Tibial artery (tissue), 4 donors: Measurements from ENCODE around the gene PCIF1.

ENCODE experiments used
- DNase-seq, 2 donors: peaks; one replicate each; pipeline ENCODE4 v3.0.0-alpha.2; 2019
- H3K27ac ChIP-seq, 2 donors: fragments of 200-600 bp; sonication (generic) in 1 of 2; 1 replicate in 1 of 2; 2 replicates in 1 of 2; pipeline ENCODE4 v1.5.1; 2018 to 2019; ENCODE audit warnings: mild to moderate bottlenecking in 1 of 2
- H3K27me3 ChIP-seq, 2 donors: fragments of 200-600 bp; sonication (generic) in 1 of 2; one replicate each; pipeline versions ENCODE4 v1.5.1 to v1.6.0; 2016 to 2019
- H3K36me3 ChIP-seq, 3 donors: fragments of 200-600 bp; sonication (generic) in 2 of 3; one replicate each; pipeline ENCODE4 v1.5.1; 2016 to 2019; ENCODE audit warnings: mild to moderate bottlenecking in 2 of 3
- H3K4me1 ChIP-seq, 4 donors: fragments of 200-600 bp; sonication (generic) in 2 of 4; 1 replicate in 3 of 4; 2 replicates in 1 of 4; pipeline ENCODE4 v1.5.1; 2016 to 2019
- H3K4me3 ChIP-seq, 2 donors: fragments of 200-600 bp; sonication (generic) in 1 of 2; 1 replicate in 1 of 2; 2 replicates in 1 of 2; pipeline ENCODE4 v1.5.1; 2018 to 2019; ENCODE audit warnings: mild to moderate bottlenecking in 2 of 2
- H3K9me3 ChIP-seq, 3 donors: fragments of 200-600 bp; sonication (generic) in 1 of 3; one replicate each; pipeline ENCODE4 v1.5.1; 2016 to 2019
- intact Hi-C: fragments of 100-400 bp; cut with DNase I; formaldehyde crosslinking; loops from one replicate; pipeline ENCODE4 v1.15.0; 2023; ENCODE audit warnings: low total_unique reads
- TF ChIP-seq, protein P1 (sequence below), 2 experiments: fragments of 200-600 bp in 1 of 2; fragments of 450-650 bp in 1 of 2; IDR thresholded peaks; one replicate each; pipeline ENCODE4 v1.5.1; 2017 to 2019; ENCODE audit warnings: antibody characterized with exemption in 2 of 2, mild to moderate bottlenecking in 1 of 2, moderate library complexity in 1 of 2

The PCIF1 gene

DNA sequence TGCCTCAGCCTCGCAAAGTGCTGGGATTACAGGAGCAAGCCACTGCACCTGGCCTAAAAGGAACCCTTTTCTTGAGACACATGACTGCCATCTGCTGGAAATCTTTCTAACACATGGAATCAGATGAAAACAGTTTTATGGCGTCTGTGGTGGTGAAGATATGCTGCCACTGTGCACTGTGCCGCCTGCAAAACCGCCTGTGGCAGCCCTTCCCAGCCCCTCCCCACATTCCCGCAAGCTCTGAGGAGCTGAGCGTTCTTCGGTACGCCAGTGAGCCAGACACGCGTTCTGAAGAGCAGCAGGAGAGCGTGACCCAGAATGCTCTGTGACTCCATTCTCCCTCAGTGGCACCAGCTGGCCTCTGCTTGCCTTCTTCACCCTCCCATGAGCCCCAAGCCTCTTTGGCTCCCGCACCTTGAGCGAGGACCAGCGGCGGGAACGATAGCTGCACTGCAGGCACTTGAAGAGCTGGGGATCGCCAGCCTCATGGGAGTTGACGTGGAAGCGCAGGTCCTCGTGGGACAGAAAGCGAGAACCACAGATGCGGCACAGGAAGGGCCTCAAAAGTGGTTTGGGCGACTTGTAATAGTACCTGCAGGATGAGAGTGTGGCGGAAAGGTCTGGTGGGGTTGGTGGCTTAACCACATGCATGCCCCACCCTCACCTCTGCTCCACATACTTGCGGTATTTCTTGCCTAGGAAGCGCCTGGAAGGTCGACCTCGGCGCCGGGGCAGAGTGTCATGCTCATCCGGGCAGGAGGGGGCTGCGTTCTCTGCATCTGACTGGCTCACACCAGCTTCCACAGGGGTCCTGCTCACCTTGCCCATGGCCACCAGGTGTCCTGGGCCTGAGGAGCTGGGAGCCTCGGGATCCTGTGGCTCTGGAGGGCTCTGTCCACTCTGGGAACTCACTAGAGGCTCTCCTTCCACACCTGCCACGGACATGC is 28.8 kb downstream of the PCIF1 start:
- Histone ChIP-seq H3K4me3 (no peak overlapping the region), H3K36me3 (peaks cover 86 to 99% (median 93%) of the 10 kb centered on the region in 3 donors), H3K27me3 (no peaks in the 10 kb centered on the region), H3K4me1 (no peaks in the 10 kb centered on the region), H3K9me3 (no peaks in the 10 kb centered on the region), H3K27ac (no peak overlapping the region)
- DNase-seq = peak; percentile 18 to 62
- TF ChIP-seq, protein P1, sequence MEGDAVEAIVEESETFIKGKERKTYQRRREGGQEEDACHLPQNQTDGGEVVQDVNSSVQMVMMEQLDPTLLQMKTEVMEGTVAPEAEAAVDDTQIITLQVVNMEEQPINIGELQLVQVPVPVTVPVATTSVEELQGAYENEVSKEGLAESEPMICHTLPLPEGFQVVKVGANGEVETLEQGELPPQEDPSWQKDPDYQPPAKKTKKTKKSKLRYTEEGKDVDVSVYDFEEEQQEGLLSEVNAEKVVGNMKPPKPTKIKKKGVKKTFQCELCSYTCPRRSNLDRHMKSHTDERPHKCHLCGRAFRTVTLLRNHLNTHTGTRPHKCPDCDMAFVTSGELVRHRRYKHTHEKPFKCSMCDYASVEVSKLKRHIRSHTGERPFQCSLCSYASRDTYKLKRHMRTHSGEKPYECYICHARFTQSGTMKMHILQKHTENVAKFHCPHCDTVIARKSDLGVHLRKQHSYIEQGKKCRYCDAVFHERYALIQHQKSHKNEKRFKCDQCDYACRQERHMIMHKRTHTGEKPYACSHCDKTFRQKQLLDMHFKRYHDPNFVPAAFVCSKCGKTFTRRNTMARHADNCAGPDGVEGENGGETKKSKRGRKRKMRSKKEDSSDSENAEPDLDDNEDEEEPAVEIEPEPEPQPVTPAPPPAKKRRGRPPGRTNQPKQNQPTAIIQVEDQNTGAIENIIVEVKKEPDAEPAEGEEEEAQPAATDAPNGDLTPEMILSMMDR (IDR thresholded peaks at IDR 0.05) = peak; percentile 19 to 26
- intact Hi-C loops = loop anchor here (10.0 kb wide), 1 partner anchor 139 kb away; the partner anchor contains the start of gene TNNC2

DNA sequence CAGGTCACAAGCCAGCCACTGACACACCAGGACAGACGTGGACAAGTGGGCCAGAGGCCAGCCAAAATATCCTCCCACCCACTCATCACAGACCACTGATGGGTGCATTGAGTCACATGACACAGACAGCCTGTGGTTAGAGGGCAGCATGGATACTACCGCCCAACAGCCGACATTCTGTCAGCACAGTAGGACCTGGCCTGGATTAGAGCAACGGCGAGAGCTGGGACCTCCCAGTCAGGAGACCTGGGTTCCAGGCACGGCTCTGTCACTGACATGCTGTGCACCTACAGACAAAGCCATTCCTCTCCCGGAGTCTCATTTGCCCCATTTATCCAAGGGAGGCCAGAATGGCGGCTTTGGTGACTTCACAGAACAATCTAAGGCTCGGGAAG is 29.5 kb downstream of the PCIF1 start:
- H3K4me1 ChIP-seq = peaks cover 0 to 6% (median 0%) of the 10 kb centered on the region in 4 donors
- peaks cover 84 to 99% (median 93%) of the 10 kb centered on the region in 3 donors for H3K36me3 ChIP-seq
- intact Hi-C loops = loop anchor here (10.0 kb wide), 1 partner anchor 139 kb away; the partner anchor contains the start of gene TNNC2
- H3K27ac ChIP-seq = no peak overlapping the region
- TF ChIP-seq, protein P1 (IDR thresholded peaks at IDR 0.05) = no peak
- no peaks in the 10 kb centered on the region for H3K9me3 ChIP-seq
- no peak overlapping the region for H3K4me3 ChIP-seq
- DNase-seq = no peak
- H3K27me3 ChIP-seq = no peaks in the 10 kb centered on the region

- peaks cover 0 to 20% (median 12%) of the 10 kb centered on the region in 4 donors for H3K4me1 ChIP-seq
- no peaks in the 10 kb centered on the region for H3K27me3 ChIP-seq
- peak; percentile 1 to 57 for DNase-seq
- no peak overlapping the region for H3K4me3 ChIP-seq
- TF ChIP-seq, protein P1 (IDR thresholded peaks at IDR 0.05) = no peak
- peaks cover 76 to 95% (median 79%) of the 10 kb centered on the region in 3 donors for H3K36me3 ChIP-seq
- no peak overlapping the region for H3K27ac ChIP-seq
- no peaks in the 10 kb centered on the region for H3K9me3 ChIP-seq
- intact Hi-C loops = loop anchor here (10.0 kb wide), 1 partner anchor 141 kb away; the partner anchor contains the start of gene TNNC2
These were observed 30.9 kb downstream of the PCIF1 start for GRCh38 chr20:45965169-45966002.

GRCh38 chr20:45967551-45968080 is 33.1 kb downstream of the PCIF1 start:
- peaks cover 4 to 34% (median 16%) of the 10 kb centered on the region in 4 donors for H3K4me1 ChIP-seq
- intact Hi-C loops = loop anchor here (10.0 kb wide), 1 partner anchor 143 kb away; the partner anchor contains the start of gene TNNC2
- DNase-seq = peak in 1 of 2 donors; percentile 60
- peaks cover 58 to 72% (median 59%) of the 10 kb centered on the region in 3 donors for H3K36me3 ChIP-seq
- TF ChIP-seq, protein P1 (IDR thresholded peaks at IDR 0.05) = no peak
- no peaks in the 10 kb centered on the region for H3K27me3 ChIP-seq
- H3K9me3 ChIP-seq = no peaks in the 10 kb centered on the region
- no peak overlapping the region for H3K4me3 ChIP-seq
- H3K27ac ChIP-seq = no peak overlapping the region

DNA sequence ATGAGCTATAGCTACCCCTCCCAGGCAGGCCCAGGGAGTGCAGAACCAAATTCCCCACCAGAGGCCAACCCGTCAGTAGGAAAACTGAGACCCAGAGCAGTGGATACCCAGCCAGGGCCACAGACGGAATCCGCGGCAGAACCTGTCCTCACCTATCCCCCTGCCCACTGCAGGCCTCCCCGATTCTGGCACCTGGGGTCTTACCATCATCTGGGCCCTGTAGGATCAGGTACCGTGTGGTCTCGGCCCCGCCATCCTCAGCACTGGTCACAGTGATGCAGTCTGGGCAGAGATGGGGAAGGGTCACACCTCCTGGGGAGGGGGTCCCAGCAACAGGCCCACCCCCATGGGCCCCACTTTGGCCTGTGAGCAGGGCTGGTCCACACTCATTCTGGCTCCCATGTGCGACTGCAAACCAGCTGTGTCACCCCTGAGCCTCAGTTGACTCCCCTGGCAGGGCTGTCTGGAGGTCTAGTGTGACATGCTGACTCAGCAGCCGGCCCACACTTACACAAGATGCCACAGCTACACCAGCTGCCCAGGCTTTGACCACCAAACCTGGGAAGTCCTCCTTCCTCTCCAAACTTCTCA is 33.7 kb downstream of the PCIF1 start:
- peak in 1 of 2 donors; percentile 64 for DNase-seq

More for the DNA sequence above, 33.7 kb downstream of the PCIF1 start:
- H3K27me3 ChIP-seq = no peaks in the 10 kb centered on the region
- TF ChIP-seq, protein P1 (IDR thresholded peaks at IDR 0.05) = no peak
- H3K4me3 ChIP-seq = no peak overlapping the region
- peaks cover 4 to 34% (median 18%) of the 10 kb centered on the region in 4 donors for H3K4me1 ChIP-seq
- intact Hi-C loops = loop anchor here (10.0 kb wide), 1 partner anchor 143 kb away; the partner anchor contains the start of gene TNNC2
- no peaks in the 10 kb centered on the region for H3K9me3 ChIP-seq
- no peak overlapping the region for H3K27ac ChIP-seq
- H3K36me3 ChIP-seq = peaks cover 54 to 67% (median 58%) of the 10 kb centered on the region in 3 donors
